ENCODE measurements around the gene PRKACB.

Gene PRKACB

GRCh38 chr1:84141182-84142003 lies 2.7 kb upstream of the PRKACB start:
- TF ChIP-seq POLR2AphosphoS5 (IDR thresholded peaks at IDR 0.05; ENCODE audit: low read depth, low read length) (no peak), FOXP2 (optimal IDR thresholded peaks at IDR 0.05; ENCODE audit: borderline replicate concordance, extremely low read depth, extremely low read length, insufficient read depth) (no peak), SIN3A (IDR thresholded peaks at IDR 0.05; ENCODE audit: borderline replicate concordance, insufficient read depth, low read length) (no peak), TAF1 (IDR thresholded peaks at IDR 0.05; ENCODE audit: borderline replicate concordance, insufficient read depth, low read length) (no peak), REST (IDR thresholded peaks at IDR 0.05; ENCODE audit: insufficient read depth in 1 of 2, low read depth in 2 of 2, low read length in 2 of 2) (no peak)

- TF ChIP-seq SIN3A (IDR thresholded peaks at IDR 0.05; ENCODE audit: borderline replicate concordance, insufficient read depth, low read length) (no peak), POLR2AphosphoS5 (IDR thresholded peaks at IDR 0.05; ENCODE audit: low read depth, low read length) (no peak), FOXP2 (optimal IDR thresholded peaks at IDR 0.05; ENCODE audit: borderline replicate concordance, extremely low read depth, extremely low read length, insufficient read depth) (no peak)
Measured at GRCh38 chr1:84145068-84145467, 997 bp downstream of the PRKACB start.

- TF ChIP-seq REST (IDR thresholded peaks at IDR 0.05; ENCODE audit: insufficient read depth in 1 of 2, low read depth in 2 of 2, low read length in 2 of 2) (no peak), POLR2AphosphoS5 (IDR thresholded peaks at IDR 0.05; ENCODE audit: low read depth, low read length) (no peak), SIN3A (IDR thresholded peaks at IDR 0.05; ENCODE audit: borderline replicate concordance, insufficient read depth, low read length) (no peak), TAF1 (IDR thresholded peaks at IDR 0.05; ENCODE audit: borderline replicate concordance, insufficient read depth, low read length) (no peak), FOXP2 (optimal IDR thresholded peaks at IDR 0.05; ENCODE audit: borderline replicate concordance, extremely low read depth, extremely low read length, insufficient read depth) (no peak)
Measured at GRCh38 chr1:84146411-84147032, 2.5 kb downstream of the PRKACB start.

GRCh38 chr1:84148758-84149157 lies 4.7 kb downstream of the PRKACB start:
- TF ChIP-seq REST (IDR thresholded peaks at IDR 0.05; ENCODE audit: insufficient read depth in 1 of 2, low read depth in 2 of 2, low read length in 2 of 2) (peak in 1 of 2 experiments; percentile 72; a peak in 2 of 4 replicates), POLR2AphosphoS5 (IDR thresholded peaks at IDR 0.05; ENCODE audit: low read depth, low read length) (no peak)

GRCh38 chr1:84152649-84153056 lies 8.6 kb downstream of the PRKACB start:
- TF ChIP-seq TAF1 (IDR thresholded peaks at IDR 0.05; ENCODE audit: borderline replicate concordance, insufficient read depth, low read length) (no peak), FOXP2 (optimal IDR thresholded peaks at IDR 0.05; ENCODE audit: borderline replicate concordance, extremely low read depth, extremely low read length, insufficient read depth) (no peak), SIN3A (IDR thresholded peaks at IDR 0.05; ENCODE audit: borderline replicate concordance, insufficient read depth, low read length) (no peak), REST (IDR thresholded peaks at IDR 0.05; ENCODE audit: insufficient read depth in 1 of 2, low read depth in 2 of 2, low read length in 2 of 2) (no peak), POLR2AphosphoS5 (IDR thresholded peaks at IDR 0.05; ENCODE audit: low read depth, low read length) (no peak)
